ENCODE data around the gene KIF6.

KIF6 gene

GRCh38 chr6:39428152-39428551, 297.1 kb downstream of the KIF6 start:
- DNase-seq (ENCODE audit: extremely low read depth, low read depth), result no peak
- no peak overlapping the region for H3K4me3 ChIP-seq (replicated peaks; ENCODE audit: low read depth, low read length)
- no peak for TF ChIP-seq CTCF (IDR thresholded peaks at IDR 0.05; ENCODE audit: low read depth, low read length, missing control alignments)

- H3K4me3 ChIP-seq (replicated peaks; ENCODE audit: low read depth, low read length), result no peak overlapping the region
- no peak for TF ChIP-seq CTCF (IDR thresholded peaks at IDR 0.05; ENCODE audit: low read depth, low read length, missing control alignments)
- DNase-seq (ENCODE audit: extremely low read depth, low read depth), result peak; percentile 80
Observed at GRCh38 chr6:39426073-39426456, 299.1 kb downstream of the KIF6 start.

GRCh38 chr6:39425346-39426072, 299.7 kb downstream of the KIF6 start:
- TF ChIP-seq CTCF (IDR thresholded peaks at IDR 0.05; ENCODE audit: low read depth, low read length, missing control alignments), result no peak

GRCh38 chr6:39424831-39425230, 300.4 kb downstream of the KIF6 start:
- no peak for TF ChIP-seq CTCF (IDR thresholded peaks at IDR 0.05; ENCODE audit: low read depth, low read length, missing control alignments)
- DNase-seq (ENCODE audit: extremely low read depth, low read depth), result no peak
- no peak overlapping the region for H3K4me3 ChIP-seq (replicated peaks; ENCODE audit: low read depth, low read length)

More at GRCh38 chr6:39425346-39426072, 299.7 kb downstream of the KIF6 start:
- DNase-seq (ENCODE audit: extremely low read depth, low read depth), result no peak
- H3K4me3 ChIP-seq (replicated peaks; ENCODE audit: low read depth, low read length), result no peak overlapping the region

- no peak for TF ChIP-seq CTCF (IDR thresholded peaks at IDR 0.05; ENCODE audit: low read depth, low read length, missing control alignments)
- H3K4me3 ChIP-seq (replicated peaks; ENCODE audit: low read depth, low read length), result no peak overlapping the region
- DNase-seq (ENCODE audit: extremely low read depth, low read depth), result no peak
Observed at GRCh38 chr6:39422238-39422637, 303.0 kb downstream of the KIF6 start.

- no peak for TF ChIP-seq CTCF (IDR thresholded peaks at IDR 0.05; ENCODE audit: low read depth, low read length, missing control alignments)
- DNase-seq (ENCODE audit: extremely low read depth, low read depth), result no peak
- H3K4me3 ChIP-seq (replicated peaks; ENCODE audit: low read depth, low read length), result no peak overlapping the region
Observed at GRCh38 chr6:39421383-39422225, 303.6 kb downstream of the KIF6 start.
